ENCODE measurements around the gene MRPL16. TPM values are rescaled to one million over a fixed set of nuclear protein-coding genes. Genes with fewer than 3 reads are reported as not detected.

The MRPL16 gene
- total and polyA plus RNA-seq, 8 donors, result 32.9 to 56.5 (median 51.5) TPM

DNA sequence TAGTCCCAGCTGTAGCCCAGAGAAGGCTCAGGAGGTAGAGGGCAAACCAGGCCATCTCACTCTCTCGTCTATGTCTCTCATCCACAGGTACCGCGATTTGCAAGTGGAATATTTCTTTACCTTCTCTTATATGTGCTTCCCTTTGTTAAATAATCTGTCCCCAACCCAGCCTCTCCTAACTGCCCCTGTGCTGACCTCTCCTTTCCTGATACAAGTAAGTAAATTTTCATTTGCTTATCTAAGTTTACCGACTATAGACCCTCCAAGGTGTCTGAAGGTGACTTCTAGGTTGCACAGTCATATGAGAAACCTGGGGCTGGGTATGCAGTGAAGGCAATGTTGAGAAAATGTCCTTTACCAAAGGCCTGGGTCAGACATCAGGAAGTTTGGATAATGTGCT is 34.8 kb upstream of the MRPL16 start, which contains the start of gene CBLIF:
Gene CBLIF, minus strand, starts transcription at position 101 of the 400 bp plus-strand sequence. Its CDS starts 46 bp downstream, at position 55.
- Histone ChIP-seq H3K36me3 (no peaks in the 10 kb centered on the region), H3K4me3 (no peak within 1 kb of the TSS), H3K4me1 (no peaks in the 10 kb centered on the region), H3K27me3 (no peaks in the 10 kb centered on the region), H3K27ac (no peak within 1 kb of the TSS), H3K9me3 (no peaks in the 10 kb centered on the region)
- ATAC-seq, result no peak
- DNase-seq, result no peak
- TF ChIP-seq, protein P1, sequence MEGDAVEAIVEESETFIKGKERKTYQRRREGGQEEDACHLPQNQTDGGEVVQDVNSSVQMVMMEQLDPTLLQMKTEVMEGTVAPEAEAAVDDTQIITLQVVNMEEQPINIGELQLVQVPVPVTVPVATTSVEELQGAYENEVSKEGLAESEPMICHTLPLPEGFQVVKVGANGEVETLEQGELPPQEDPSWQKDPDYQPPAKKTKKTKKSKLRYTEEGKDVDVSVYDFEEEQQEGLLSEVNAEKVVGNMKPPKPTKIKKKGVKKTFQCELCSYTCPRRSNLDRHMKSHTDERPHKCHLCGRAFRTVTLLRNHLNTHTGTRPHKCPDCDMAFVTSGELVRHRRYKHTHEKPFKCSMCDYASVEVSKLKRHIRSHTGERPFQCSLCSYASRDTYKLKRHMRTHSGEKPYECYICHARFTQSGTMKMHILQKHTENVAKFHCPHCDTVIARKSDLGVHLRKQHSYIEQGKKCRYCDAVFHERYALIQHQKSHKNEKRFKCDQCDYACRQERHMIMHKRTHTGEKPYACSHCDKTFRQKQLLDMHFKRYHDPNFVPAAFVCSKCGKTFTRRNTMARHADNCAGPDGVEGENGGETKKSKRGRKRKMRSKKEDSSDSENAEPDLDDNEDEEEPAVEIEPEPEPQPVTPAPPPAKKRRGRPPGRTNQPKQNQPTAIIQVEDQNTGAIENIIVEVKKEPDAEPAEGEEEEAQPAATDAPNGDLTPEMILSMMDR (IDR thresholded peaks at IDR 0.05), result no peak
- intact Hi-C loops (cut with DNase I), result no loop called here

DNA sequence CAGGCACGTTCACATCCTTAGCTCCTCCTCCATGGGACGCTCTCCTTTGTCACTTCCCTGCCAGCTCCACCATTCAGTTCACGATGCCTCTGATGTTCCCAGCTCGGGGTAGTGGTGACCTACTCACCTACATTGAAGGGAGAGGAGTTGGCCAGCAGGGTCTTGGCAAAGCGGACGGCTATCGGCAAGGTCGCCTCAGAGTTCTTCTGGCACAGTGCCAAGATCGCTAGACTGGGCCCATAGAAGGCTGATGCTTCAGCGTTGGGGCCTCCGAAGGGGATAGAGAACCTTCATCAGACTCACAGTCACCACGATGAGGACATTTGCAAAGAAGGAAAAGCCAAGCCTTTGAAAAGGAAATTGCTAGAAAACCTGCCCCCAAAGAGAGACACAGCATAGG is 31.7 kb upstream of the MRPL16 start:
- Histone ChIP-seq H3K4me3 (no peak overlapping the region), H3K9me3 (no peaks in the 10 kb centered on the region), H3K27me3 (no peaks in the 10 kb centered on the region), H3K36me3 (no peaks in the 10 kb centered on the region), H3K27ac (no peak overlapping the region), H3K4me1 (no peaks in the 10 kb centered on the region)
- TF ChIP-seq, protein P1 (IDR thresholded peaks at IDR 0.05), result no peak
- DNase-seq (no peak), ATAC-seq (no peak)
- intact Hi-C loops (cut with DNase I), result no loop called here

DNA sequence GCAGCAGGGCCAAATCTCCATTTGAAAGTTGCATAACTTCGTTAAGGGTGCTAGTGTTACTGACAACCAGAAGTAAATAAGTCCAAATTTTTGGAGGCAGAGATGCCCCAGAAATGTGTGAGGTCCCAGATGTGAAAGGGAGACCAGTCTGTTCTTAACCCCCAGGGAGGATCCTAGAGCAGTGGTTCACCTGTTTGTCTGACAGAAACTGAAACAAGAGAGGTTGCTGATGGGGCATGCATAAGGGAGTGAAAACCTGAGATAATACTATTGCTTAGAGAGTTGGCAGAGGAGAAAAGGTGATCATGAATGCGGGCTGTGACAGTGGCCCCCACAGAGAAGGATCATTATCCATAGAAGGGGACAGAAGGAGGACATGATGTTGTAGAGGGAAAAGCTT is 30.9 kb upstream of the MRPL16 start:
- Histone ChIP-seq H3K4me1 (no peaks in the 10 kb centered on the region), H3K27me3 (no peaks in the 10 kb centered on the region), H3K36me3 (no peaks in the 10 kb centered on the region), H3K27ac (no peak overlapping the region), H3K9me3 (no peaks in the 10 kb centered on the region), H3K4me3 (no peak overlapping the region)
- DNase-seq, result no peak
- TF ChIP-seq, protein P1 (IDR thresholded peaks at IDR 0.05), result no peak
- no peak for ATAC-seq
- intact Hi-C loops (cut with DNase I), result no loop called here

DNA sequence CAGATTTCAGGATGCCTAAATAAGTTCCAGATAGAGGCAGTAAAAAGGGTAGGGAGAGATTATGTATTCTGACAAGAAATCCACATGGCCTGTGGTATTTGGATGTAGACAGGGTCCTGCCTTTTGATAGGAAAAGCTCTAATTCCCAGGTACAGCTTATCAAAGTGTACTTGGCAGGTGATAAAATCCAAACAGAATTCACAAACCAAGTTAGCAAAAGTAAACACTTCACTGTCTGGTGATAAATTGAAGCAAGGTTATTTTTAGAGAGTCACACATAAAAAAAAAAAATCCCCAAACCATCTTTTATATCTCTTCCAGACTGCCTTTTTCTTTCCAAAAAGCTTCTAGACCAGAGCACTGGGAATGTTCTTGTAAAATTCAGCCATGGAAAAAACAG is 29.0 kb upstream of the MRPL16 start:
- ATAC-seq, result no peak
- intact Hi-C loops (cut with DNase I), result no loop called here
- Histone ChIP-seq H3K27ac (no peak overlapping the region), H3K27me3 (no peaks in the 10 kb centered on the region), H3K4me1 (no peaks in the 10 kb centered on the region), H3K9me3 (no peaks in the 10 kb centered on the region), H3K4me3 (no peak overlapping the region), H3K36me3 (no peaks in the 10 kb centered on the region)
- DNase-seq, result no peak
- TF ChIP-seq, protein P1 (IDR thresholded peaks at IDR 0.05), result no peak

DNA sequence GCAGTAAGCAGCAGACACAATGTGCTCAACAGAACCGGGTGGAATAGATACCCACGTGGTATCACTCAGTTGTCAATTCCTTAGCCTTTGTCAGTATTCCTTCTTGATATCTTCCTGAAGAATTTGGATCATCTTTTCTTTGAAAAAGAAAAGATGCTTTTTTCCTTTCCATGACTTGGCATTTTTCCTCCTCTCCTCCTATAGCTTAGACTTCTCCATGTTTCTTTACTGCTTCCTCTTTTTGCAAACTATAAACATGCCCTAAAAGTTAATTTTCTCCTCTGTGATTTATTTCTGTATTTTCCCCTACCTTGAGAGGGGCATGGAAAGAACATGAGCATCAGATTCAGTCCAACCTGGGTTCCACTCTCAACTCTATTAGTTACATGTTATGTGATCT is 23.0 kb upstream of the MRPL16 start:
- Histone ChIP-seq H3K27ac (no peak overlapping the region), H3K36me3 (no peaks in the 10 kb centered on the region), H3K9me3 (no peaks in the 10 kb centered on the region), H3K4me1 (peaks cover 0 to 3% of the 10 kb centered on the region in 2 donors), H3K27me3 (no peaks in the 10 kb centered on the region), H3K4me3 (no peak overlapping the region)
- intact Hi-C loops (cut with DNase I), result no loop called here
- DNase-seq (no peak), ATAC-seq (no peak)
- TF ChIP-seq, protein P1 (IDR thresholded peaks at IDR 0.05), result no peak

Measured in left lung (tissue), 10 donors.